Astrocyte of the cerebellum (primary cell): ENCODE data around the gene GALNTL6.

Experiments
- DNase-seq: peaks from one replicate; pipeline ENCODE4 v3.0.0-alpha.2; 2011; ENCODE audit warnings: low read depth
- H3K4me3 ChIP-seq: 2 replicates; pipeline ENCODE4 v1.5.1; 2011; ENCODE audit warnings: mild to moderate bottlenecking, low read depth, low read length, moderate library complexity
- in situ Hi-C: cut with HindIII; loops from 2 replicates; pipeline ENCODE4 v1.10.0; 2017; ENCODE audit warnings: low sequenced_read_pairs
- TF ChIP-seq, protein P1 (sequence below): IDR thresholded peaks from 2 replicates; pipeline ENCODE4 v1.5.1; 2012; ENCODE audit warnings: low read length, low read depth, moderate library complexity, mild to moderate bottlenecking; ENCODE audit errors: missing control alignments

GALNTL6 gene

DNA sequence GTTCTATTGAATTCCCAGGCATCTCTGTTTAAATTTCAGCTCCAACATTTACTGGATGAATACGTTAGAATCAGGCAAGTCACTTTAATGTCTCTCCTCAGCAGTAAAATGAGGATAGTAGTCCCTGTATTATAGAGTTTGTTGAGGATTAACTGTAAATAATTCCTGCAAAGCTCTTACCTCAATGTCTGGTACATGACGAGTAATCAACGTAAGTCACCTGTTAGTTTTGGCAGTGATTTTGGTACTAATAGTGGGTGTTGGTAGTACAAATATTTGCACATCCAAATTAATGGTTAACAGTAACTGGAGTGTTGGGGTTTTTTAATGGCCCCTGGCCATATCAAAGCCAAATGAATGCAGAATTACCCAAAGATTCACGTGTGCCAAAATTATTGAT lies 1165.6 kb downstream of the GALNTL6 start:
- no peak for DNase-seq
- TF ChIP-seq, protein P1, sequence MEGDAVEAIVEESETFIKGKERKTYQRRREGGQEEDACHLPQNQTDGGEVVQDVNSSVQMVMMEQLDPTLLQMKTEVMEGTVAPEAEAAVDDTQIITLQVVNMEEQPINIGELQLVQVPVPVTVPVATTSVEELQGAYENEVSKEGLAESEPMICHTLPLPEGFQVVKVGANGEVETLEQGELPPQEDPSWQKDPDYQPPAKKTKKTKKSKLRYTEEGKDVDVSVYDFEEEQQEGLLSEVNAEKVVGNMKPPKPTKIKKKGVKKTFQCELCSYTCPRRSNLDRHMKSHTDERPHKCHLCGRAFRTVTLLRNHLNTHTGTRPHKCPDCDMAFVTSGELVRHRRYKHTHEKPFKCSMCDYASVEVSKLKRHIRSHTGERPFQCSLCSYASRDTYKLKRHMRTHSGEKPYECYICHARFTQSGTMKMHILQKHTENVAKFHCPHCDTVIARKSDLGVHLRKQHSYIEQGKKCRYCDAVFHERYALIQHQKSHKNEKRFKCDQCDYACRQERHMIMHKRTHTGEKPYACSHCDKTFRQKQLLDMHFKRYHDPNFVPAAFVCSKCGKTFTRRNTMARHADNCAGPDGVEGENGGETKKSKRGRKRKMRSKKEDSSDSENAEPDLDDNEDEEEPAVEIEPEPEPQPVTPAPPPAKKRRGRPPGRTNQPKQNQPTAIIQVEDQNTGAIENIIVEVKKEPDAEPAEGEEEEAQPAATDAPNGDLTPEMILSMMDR: no peak
- no peak overlapping the region for H3K4me3 ChIP-seq
- in situ Hi-C loops: no loop called here

DNA sequence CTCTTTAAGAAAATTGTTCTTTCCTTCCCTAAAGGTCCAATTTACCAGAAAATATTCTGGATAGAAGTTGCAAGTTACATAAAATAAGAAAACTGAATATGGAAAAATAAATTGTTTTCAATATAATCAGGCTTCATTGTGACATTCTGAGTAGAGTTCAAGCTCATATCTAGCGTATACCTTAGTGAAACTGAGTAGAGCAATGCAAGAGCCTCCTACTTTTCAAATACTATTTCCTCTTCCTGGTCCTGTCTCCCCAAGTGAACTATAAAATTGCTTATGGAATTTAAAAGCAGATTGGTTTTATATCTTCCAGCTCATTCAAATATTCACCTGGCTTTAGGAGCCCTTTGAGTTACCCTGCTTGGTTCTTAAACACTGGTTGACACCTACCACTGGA lies 1166.1 kb downstream of the GALNTL6 start:
- H3K4me3 ChIP-seq: no peak overlapping the region
- no peak for DNase-seq
- TF ChIP-seq, protein P1: no peak
- in situ Hi-C loops: no loop called here

- DNase-seq: no peak
- TF ChIP-seq, protein P1: no peak
- in situ Hi-C loops: no loop called here
- no peak overlapping the region for H3K4me3 ChIP-seq
These were observed 1167.0 kb downstream of the GALNTL6 start for GRCh38 chr4:172980219-172980618.

GRCh38 chr4:172982151-172982590 lies 1169.0 kb downstream of the GALNTL6 start:
- DNase-seq: peak; percentile 78
- TF ChIP-seq, protein P1: no peak
- in situ Hi-C loops: no loop called here
- H3K4me3 ChIP-seq: no peak overlapping the region

- TF ChIP-seq, protein P1: no peak
- in situ Hi-C loops: no loop called here
- no peak for DNase-seq
- no peak overlapping the region for H3K4me3 ChIP-seq
These were observed 1169.8 kb downstream of the GALNTL6 start for GRCh38 chr4:172983014-172983413.

DNA sequence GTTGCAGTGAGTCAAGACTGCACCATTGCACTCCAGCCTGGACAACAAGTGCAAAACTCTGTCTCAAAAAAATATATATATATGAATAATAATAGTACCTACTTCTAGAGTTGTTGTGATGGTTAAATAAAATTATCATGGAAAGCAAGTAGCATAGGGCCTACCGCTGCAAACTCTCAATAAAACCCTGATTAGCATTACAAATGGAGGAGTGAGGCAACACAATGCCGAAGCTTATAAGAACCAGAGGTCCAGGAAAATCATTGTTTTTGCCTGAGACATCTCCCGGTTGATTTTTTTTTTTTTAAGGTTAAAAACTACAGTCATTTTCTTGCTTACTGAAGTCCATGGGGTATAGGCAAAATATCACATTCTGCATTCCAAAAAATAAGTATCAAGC lies 1170.4 kb downstream of the GALNTL6 start:
- no peak for DNase-seq
- TF ChIP-seq, protein P1: no peak
- H3K4me3 ChIP-seq: no peak overlapping the region
- in situ Hi-C loops: no loop called here

DNA sequence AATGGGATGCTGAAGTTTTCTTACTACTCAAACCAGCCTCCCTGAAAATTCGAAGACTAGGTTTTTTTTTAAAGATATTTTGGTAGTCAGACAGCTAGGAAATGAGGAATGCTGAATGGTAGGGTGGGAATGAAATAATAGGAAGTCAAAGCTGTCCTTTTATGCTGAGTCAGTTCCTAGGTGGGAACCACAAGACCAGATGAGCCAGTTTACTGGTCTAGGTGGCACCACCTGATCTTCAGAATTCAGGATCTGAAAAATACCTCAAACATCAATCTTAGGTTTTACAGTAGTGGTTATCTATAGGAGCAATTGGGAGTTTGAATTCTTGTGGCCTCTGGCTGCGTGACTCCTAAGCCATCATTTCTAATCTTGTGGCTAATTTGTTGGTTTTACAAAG lies 1172.3 kb downstream of the GALNTL6 start:
- DNase-seq: no peak
- in situ Hi-C loops: no loop called here
- TF ChIP-seq, protein P1: no peak

More for the DNA sequence above, 1172.3 kb downstream of the GALNTL6 start:
- H3K4me3 ChIP-seq: no peak overlapping the region
